ENCODE results near the gene MYO3A.

DNA sequence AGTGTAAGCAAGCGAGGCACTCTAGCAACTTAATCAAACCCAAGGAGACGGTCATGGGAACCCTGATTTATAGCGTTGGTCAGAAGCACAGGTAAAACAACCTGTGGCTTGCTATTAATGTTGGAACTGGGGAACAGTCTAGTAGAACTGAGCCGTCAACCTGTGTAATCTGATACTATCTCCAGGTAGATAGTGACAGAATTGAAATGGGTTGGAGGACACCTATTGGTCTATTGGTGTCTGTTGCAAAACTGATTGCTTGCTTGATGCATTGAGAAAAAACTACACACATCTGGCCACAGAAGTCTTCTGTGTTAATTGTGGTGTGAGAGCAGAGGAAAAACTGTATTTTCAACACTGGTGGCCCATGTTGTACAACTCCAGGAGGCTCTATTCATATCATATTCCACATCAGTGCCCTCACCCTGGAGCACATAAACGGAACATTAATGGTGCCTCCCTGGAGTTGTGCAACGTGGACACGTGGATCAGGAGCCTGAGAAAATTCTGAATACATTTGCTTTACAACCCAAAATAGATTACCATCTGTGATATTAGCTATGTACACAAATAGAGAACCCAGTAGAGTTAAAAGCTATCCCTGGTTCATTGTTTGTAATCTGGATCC, 112.2 kb downstream of the MYO3A start:
- TF ChIP-seq CTCF (IDR thresholded peaks at IDR 0.05) = no peak
- TF ChIP-seq EZH2 (IDR thresholded peaks at IDR 0.05; ENCODE audit: borderline replicate concordance, insufficient read depth, low read depth, low read length, poor library complexity, severe bottlenecking) = no peak

All from B cell (primary cell).